ENCODE measurements around the gene ZNF614.
"Not testable (repeated sequence)": the region's sequence is repeated elsewhere in the genome, so short reads cannot be mapped to it uniquely, and the experiment has no call there.

Gene ZNF614

DNA sequence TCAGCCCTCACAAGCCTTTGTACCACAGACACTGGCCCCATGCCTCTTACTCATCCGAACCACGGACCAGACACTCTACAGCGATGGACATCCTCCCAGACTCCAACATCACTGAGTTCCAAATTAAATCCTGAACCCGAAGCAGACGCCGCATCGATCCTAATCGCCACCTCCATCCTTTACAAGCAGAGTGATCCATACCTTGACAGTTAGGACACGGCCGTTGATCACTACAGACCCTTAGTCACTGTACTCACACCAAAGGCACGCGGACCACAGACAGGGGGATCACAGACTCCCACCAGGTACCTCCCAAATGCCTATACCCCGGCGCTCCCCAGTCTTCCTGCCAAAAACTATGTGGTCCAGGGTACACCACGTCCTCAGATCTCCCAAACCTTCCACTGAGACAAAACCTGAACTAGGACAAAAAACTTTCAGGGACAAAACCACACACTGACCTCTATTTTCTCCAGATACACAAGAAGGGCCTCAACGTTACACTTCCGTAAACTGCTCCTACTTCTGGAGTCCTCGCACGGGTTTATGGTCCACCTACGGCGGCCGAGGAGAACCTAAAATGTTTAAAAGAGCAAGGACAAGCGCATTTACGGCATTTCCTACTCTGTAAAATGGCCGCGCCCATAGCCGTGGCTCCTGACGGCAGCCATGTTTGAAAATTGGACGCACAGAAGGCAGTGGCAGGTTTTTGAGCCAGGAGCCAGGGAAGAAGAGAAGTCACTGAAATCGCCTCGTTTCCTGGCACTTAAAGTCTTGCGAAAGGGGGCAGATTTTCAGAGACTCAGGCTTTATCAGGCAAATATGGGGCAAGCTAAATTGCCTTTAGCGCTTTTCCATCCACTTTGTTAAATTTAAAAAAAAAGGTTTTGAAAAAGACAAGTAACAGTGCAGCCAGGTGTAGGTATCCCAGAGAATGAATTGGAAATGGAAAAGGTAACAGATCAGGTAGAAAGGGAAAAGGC, 41.6 kb downstream of the ZNF614 start, which contains the start of gene ZNF350:
ZNF350 (minus strand) TSS at position 532 of the 983 bp plus-strand sequence. CDS start 12,480 bp downstream, outside the sequence.
- DNase-seq (ENCODE audit: low spot score), result peak; percentile 87

DNA sequence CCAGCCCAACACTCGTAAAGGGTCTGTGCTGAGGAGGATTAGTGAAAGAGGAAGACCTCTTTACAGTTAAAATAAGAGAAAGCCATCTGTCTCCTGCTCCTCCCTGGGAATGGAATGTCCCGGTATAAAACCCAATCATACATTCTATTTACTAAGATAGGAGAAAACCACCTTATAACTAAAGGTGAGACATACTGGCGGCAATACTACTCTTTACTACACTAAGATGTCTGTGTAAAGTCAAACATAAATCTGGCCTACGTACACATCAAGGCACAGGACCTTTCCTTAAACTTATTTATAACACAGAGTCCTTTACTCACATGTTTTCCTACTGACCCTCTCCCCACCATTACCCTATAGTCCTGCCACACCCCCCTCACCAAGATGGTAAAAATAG, 44.8 kb downstream of the ZNF614 start:
- no peak for DNase-seq (ENCODE audit: low spot score)

DNA sequence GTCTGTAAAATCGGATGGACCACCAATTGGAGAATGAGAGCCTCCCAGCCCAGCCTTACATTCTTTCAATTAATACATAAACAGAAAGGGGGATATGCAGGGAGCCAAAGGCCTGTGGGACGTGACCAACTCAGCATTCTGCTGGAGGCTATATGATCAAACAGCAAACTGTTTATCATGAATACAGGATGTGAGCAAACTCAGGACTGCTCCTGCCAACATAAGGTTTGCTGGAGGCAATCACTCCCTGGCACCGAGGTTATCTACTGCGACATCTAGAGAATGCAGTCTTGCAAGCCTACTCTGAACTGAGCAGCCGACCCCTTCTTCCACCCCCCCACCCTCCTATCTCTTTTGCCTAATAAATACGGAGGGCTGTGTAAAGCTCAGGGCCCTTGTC, 47.3 kb downstream of the ZNF614 start:
- not testable (repeated sequence) for DNase-seq (ENCODE audit: low spot score)

DNA sequence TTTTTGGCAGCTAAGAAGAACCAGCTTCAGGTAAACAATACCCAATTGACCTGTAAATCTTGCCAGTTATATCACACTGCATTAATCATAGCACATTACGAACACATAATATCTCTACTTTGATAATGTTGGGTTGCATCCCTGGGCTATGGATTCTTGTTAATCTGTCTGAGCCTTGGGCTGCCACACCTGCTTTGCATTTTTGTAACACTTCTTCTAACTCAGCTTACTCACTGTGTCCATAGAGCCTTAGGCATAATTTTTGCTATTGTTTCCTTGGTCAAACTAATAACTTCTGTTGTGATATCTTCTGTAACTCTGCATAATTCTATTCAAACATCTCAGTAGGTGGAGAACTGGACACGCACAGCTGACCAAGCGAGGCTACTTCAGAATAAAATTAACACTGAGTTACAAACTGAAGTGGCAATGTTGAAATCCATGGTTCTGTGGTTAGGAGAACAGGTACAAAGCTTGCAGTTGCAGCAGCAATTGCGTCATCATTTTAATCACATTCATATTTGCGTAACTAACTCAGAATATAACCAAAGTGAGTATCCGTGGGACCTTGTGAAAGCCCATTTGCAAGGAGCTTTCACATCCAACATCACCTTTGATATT, 48.0 kb downstream of the ZNF614 start:
- DNase-seq (ENCODE audit: low spot score), result no peak

DNA sequence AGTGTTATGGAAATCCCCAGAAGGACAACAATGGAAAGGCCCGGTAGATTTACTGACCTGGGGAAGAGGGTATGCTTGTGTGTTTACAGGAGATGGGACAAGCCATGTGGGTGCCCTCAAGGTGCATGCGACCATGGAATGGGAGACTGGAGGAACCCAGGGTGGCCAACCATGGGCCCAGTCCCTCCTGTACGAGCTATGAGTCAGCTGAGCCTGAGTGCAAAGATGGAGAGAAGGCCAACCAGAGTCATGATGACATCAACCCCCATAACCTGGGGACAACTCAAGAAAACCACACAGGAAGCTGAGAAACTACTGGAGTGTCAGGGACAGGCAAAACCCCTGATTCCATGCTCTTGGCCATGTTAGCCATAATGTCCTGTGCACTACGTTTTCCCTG, 49.3 kb downstream of the ZNF614 start:
- no peak for DNase-seq (ENCODE audit: low spot score)

DNA sequence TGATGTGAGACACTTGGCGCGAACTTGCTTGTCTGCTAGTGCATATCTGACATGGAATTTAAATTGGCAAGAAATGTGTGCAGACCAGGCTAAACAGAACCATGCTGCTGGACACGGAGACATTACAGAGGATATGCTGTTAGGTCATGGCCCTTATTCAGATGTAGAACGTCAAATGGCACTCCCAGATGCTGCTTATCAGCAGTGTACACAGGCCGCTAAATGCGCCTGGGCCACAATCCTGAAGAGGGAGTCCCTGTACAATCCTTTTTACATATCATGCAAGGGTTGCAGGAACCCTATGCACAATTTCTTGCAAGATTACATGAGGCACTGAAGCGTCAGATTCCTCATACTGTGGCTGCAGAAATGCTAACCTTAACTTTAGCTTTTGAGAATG, 50.8 kb downstream of the ZNF614 start:
- DNase-seq (ENCODE audit: low spot score), result no peak

DNA sequence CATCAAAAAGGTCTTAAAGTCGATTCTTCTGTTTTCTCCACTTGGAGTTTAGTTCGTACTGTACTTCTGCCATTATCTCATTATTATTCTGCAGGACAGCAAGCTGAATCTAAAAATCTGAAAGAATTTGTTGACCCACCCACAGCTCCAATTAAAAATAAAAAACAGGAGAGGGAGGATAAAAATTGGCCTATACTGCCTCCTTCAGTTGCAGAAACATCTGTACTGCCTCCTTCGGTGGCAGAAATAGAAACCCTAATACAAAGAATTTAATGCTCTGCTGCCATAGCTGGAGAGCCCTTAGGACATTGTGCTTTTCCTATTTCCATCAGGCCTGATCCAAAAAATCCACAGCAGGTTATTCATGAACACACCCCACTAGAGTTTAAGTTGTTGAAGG, 51.3 kb downstream of the ZNF614 start:
- DNase-seq (ENCODE audit: low spot score), result no peak

DNA sequence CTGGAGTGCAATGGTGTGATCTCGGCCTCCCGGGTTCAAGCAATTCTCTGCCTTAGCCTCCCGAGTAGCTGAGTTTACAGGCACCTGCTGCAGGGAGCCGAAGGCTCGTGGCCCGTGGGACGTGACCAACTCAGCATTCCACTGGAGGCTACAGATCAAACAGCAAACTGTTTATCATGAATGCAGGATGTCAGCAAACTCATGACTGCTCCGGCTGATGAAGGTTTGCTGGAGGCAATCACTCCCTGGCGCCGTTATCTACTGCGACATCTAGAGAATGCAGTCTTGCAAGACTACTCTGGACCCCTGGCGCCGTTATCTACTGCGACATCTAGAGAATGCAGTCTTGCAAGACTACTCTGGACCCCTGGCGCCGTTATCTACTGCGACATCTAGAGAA, 52.4 kb downstream of the ZNF614 start:
- not testable (repeated sequence) for DNase-seq (ENCODE audit: low spot score)

DNA sequence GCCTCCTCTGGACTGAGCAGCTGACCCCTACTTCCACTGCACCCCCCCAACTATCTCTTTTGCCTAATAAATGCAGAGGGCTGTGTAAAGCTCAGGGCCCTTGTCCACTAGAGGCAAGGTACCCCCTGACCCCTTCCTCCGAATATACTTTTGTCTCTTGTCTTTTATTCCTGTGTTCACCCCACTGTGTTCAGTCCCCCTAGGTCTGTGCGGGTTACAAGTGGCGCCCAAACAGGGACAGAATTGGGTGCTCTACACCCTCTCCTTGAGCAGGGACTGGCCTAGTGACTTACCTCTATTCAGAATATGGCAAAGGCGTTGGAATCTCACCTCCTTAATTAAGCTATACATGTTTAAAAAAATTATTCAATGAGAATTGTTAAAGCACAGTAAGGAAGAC, 56.6 kb downstream of the ZNF614 start:
- no peak for DNase-seq (ENCODE audit: low spot score)

DNA sequence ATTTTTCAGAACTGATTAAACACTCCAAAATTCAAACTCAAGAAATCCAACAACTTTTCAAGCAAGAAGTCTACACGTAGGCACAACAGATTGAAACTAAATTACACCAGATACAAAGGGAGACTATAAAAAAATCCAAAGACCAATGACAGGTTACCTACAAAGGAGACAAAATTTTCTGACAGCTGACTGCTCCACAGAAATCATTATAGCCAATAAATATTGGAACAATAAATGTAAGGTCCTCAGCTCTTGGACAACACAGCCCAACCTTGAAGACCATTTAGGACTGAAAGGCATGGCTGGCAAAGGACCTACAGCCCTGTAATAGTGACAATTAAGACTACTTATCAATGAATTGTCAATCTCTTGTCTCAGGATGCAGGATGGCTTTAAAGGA, 57.5 kb downstream of the ZNF614 start:
- no peak for DNase-seq (ENCODE audit: low spot score)

DNA sequence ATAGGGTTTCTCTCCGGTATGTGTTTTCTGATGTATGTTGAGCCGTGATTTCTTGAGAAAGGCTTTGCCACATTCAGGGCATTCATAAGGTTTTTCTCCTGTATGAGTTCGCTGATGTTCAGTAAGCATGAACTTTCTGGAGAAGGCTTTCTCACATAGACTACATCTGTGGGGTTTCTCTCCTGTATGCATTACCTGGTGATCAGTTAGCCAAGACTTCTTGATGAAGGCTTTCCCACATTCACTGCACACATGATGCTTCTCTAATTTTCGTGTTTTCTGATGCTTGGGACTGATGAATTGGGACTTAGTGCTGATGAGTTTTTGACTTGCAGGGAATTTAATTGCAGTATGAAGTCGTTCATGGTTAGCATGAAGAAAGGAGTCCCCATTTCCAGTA, 62.6 kb downstream of the ZNF614 start:
- DNase-seq (ENCODE audit: low spot score), result no peak
